AG09319 (cell line): Measurements from ENCODE around the gene SLC26A11.

Source experiments
- DNase-seq: peaks from one replicate; pipeline ENCODE4 v3.0.0-alpha.2; 2010; ENCODE audit warnings: low read depth; ENCODE audit errors: extremely low read depth
- TF ChIP-seq, protein P1 (sequence below): IDR thresholded peaks from 2 replicates; pipeline ENCODE4 v1.5.1; 2011; ENCODE audit warnings: low read depth, mild to moderate bottlenecking, inconsistent platforms, low read length, moderate library complexity

Gene SLC26A11

DNA sequence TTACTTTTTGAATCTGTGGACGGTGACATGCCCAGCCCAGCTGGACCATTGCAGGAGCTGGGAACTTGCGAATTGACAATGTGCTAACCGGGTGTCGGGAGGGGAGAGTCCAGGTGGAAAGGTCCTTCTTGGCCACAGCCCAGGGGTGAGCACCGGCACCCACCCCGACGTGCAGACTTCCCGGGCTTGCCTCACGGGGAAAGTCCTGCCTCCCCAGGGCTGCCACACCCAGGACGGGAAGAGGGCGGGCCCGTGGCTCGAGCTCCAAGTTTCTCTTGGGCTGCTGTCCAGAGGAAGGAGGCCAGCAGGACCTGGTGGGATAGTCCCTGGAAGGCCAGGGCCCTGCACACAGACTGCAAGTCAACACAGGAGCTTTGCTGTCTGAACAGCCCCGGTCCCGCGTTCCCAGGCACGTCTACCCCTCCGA lies 32.7 kb upstream of the SLC26A11 start:
- TF ChIP-seq, protein P1, sequence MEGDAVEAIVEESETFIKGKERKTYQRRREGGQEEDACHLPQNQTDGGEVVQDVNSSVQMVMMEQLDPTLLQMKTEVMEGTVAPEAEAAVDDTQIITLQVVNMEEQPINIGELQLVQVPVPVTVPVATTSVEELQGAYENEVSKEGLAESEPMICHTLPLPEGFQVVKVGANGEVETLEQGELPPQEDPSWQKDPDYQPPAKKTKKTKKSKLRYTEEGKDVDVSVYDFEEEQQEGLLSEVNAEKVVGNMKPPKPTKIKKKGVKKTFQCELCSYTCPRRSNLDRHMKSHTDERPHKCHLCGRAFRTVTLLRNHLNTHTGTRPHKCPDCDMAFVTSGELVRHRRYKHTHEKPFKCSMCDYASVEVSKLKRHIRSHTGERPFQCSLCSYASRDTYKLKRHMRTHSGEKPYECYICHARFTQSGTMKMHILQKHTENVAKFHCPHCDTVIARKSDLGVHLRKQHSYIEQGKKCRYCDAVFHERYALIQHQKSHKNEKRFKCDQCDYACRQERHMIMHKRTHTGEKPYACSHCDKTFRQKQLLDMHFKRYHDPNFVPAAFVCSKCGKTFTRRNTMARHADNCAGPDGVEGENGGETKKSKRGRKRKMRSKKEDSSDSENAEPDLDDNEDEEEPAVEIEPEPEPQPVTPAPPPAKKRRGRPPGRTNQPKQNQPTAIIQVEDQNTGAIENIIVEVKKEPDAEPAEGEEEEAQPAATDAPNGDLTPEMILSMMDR = no peak
- DNase-seq = peak; percentile 24

DNA sequence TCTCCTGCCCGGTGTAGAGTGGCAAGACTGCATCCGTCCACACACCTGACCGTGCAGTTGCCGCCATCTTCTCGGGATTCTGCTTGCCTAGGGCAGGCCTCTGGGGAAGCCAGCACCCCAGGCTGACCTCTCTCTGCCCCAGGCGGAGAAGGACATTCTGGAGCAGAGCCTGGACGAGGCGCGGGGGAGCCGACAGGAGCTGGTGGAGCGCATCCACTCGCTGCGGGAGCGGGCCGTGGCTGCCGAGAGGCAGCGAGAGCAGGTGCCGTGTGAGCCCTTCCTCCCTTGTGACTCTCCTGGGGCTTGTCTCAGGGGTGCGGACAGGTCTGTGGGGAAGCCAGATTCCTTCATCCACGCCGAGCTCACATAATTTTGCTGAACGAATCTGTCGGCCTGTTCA lies 30.6 kb upstream of the SLC26A11 start:
- TF ChIP-seq, protein P1 = no peak
- DNase-seq = no peak

DNA sequence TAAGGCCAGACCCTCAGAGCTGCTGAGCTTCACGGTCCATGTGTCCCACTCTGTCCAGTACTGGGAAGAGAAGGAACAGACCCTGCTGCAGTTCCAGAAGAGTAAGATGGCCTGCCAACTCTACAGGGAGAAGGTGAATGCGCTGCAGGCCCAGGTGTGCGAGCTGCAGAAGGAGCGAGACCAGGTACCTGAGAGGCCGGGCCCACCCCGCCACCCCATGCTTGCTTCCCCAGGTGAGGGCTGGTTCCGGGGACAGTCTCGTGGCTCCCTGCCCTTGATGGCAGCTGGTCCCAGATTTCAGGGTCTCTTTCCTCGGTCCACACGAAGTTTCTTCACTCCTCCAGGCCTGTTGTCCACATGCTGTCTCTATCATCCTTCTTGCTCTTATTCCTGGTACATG lies 29.5 kb upstream of the SLC26A11 start:
- DNase-seq = no peak
- TF ChIP-seq, protein P1 = no peak

DNA sequence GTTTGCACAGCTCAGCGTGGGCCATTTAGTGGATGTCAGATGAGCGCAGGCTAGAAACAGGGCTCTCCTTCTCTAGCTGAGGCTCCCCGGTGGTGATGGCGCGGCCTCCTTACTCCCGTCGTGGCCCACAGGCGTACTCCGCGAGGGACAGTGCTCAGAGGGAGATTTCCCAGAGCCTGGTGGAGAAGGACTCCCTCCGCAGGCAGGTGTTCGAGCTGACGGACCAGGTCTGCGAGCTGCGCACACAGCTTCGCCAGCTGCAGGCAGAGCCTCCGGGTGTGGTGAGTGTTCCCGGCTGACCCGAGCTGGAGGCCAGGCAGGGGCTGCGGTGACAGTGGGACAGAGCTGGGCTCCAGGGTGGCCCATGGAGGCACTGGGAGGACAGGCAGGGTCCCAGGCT lies 29.0 kb upstream of the SLC26A11 start:
- no peak for DNase-seq
- TF ChIP-seq, protein P1 = no peak

DNA sequence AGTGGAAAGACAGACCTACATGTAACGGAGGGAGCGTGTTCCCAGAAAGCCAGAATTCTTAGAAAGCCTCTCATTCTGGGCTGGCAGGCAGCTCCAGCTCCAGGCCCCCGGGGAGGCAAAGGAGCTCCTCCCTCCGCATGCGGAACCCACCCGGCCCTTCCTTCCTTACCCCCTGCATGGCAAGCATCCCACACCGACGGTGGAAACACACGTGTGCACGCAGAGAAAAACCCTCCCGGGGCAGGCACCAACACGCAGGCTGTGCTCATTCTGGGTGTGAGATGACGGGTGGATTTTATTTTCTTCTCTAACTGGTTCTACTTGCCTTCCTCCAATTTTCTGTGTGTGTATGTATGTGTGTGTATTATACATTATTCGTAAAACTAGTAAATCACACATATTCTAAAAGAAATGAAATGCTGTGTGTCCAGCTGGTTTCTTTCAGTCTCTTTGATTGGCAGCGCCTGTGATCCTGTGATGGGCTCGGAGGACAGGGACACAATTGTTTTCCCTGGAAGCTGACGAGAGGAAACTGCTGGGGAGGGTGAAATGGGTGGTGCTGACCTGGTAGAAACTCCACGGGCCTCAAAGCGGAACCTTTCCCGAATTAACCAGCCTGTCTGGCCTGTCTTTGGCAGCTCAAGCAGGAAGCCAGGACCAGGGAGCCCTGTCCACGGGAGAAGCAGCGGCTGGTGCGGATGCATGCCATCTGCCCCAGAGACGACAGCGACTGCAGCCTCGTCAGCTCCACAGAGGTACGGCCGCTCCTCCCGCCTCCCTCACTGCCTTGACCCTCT lies 28.2 kb upstream of the SLC26A11 start:
- no peak for DNase-seq
- TF ChIP-seq, protein P1 = no peak

DNA sequence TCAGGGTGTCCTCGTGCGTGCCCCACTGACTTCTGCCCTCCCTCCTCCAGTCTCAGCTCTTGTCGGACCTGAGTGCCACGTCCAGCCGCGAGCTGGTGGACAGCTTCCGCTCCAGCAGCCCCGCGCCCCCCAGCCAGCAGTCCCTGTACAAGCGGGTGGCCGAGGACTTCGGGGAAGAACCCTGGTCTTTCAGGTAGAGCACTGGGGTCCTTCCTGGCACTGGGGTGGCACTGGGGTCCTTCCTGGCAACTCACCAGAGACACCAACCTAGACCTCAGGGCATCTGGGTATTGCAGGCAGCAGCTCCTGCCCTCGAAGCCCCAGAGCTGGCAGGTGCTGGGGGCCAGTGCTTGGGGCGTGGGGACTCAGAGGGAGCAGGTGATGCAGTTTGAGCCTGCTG lies 25.1 kb upstream of the SLC26A11 start:
- no peak for DNase-seq
- TF ChIP-seq, protein P1 = no peak

DNA sequence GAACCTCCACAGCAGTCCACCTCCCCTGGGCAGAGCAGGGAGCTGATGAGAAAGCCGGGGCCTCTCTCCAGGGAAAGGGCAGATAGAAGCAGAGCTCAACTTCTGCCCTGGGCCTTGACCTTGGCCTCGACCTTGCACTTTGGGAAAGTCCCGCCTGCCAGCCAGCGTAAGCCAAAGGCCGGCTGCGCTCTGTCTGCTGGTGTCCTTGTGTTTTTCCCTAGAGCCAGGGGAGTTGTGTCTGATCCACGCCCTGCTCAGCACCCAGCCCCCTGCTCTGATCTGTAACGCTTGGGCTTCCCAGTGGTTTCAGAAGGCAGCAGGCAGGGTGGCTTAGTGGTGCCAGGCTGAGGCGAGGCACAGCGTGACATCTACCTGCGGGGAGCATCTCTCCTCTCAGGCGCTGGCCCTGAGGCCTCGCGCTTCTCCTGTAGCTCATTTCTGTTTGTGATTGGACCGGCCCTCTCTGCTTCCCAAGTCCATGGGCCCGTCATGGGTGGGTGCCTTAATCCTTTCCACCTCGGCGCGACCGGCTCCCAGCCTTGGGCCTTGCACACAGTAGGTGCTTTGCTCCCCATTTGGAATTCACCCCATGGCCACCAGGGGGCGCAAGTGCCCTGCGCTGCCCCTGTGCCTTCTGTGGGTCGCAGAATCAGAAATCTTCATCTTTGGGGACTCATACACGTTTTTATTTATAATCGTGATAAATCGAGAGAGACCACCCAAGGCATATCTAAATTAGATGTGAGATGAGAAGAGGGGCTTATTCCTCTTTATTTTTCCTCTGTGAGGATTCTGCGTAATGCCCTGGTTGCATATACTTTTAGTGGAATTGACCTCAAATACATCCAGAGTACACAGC lies 24.3 kb upstream of the SLC26A11 start:
- DNase-seq = no peak
- TF ChIP-seq, protein P1 = peak; percentile 89
